Adrenal gland (tissue), 12 donors: Measurements from ENCODE around the gene IYD. TPM values are rescaled to one million over a fixed set of nuclear protein-coding genes. Genes with fewer than 3 reads are reported as not detected.

Experiments used
- DNase-seq, 7 donors: peaks; one replicate each; pipeline ENCODE4 v3.0.0-alpha.2; 2019 to 2020
- H3K27ac ChIP-seq, 5 donors: fragments of 200-600 bp; sonication (generic) in 4 of 5; 1 replicate in 3 of 5; 2 replicates in 2 of 5; pipeline versions ENCODE4 v1.5.1 to v1.8.0; 2016 to 2020; ENCODE audit warnings: mild to moderate bottlenecking in 1 of 5
- H3K27me3 ChIP-seq: fragments of 200-600 bp; 2 replicates; pipeline ENCODE4 v1.8.0; 2021
- H3K36me3 ChIP-seq, 2 donors: fragments of 200-600 bp; replicated peaks in 1 of 2; 1 replicate in 1 of 2; 2 replicates in 1 of 2; pipeline versions ENCODE4 v1.5.1 to v1.8.0; 2018 to 2022
- H3K4me1 ChIP-seq, 2 donors: fragments of 200-600 bp; replicated peaks in 1 of 2; 1 replicate in 1 of 2; 2 replicates in 1 of 2; pipeline versions ENCODE4 v1.5.1 to v1.8.0; 2018 to 2021
- H3K4me3 ChIP-seq, 4 donors: fragments of 200-600 bp; sonication (generic) in 3 of 4; one replicate each; pipeline ENCODE4 v1.5.1; 2016 to 2018
- H3K9me3 ChIP-seq, 3 donors: fragments of 200-600 bp; sonication (generic) in 1 of 3; replicated peaks in 1 of 3; 1 replicate in 2 of 3; 2 replicates in 1 of 3; pipeline versions ENCODE4 v1.5.1 to v1.8.0; 2016 to 2021
- CTCF ChIP-seq, 6 experiments: fragments of 450-650 bp in 4 of 6; fragments of 200-600 bp in 2 of 6; sonication (generic) in 1 of 6; IDR thresholded peaks; 1 replicate in 5 of 6; 2 replicates in 1 of 6; pipeline versions ENCODE4 v1.5.1 to v1.8.0; 2016 to 2021; ENCODE audit warnings: antibody characterized with exemption in 6 of 6, mild to moderate bottlenecking in 2 of 6, moderate library complexity in 1 of 6
- POLR2A ChIP-seq, 2 donors: fragments of 450-650 bp; IDR thresholded peaks; one replicate each; pipeline ENCODE4 v1.6.1; 2017; ENCODE audit warnings: antibody characterized with exemption in 2 of 2, mild to moderate bottlenecking in 2 of 2, moderate library complexity in 1 of 2
- WGBS, 4 donors: extraction: QIAGEN DNeasy Blood & Tissue Kit in 2 of 4; methylation state at CpG; one replicate each; pipeline versions ENCODE4 v1.1.5 to v1.1.7; 2013 to 2017; 5-methylcytosine and 5-hydroxymethylcytosine counted together
- intact Hi-C, 2 donors: fragments of 100-400 bp; cut with DNase I; formaldehyde crosslinking; loops; one replicate each; pipeline versions ENCODE4 v1.14.1 to v1.15.0; 2022 to 2023
- polyA plus RNA-seq, 3 donors: library from polyadenylated mRNA; stranded (reverse); fragments of 200-250 nt in 2 of 3; fragments of 350-450 nt in 1 of 3; fragmentation: Illumina TruSeq in 1 of 3; extraction: RNeasy Lipid Tissue Mini Kit (QIAGEN cat#74804) in 1 of 3; gene quantifications; one replicate each; pipeline ENCODE4 v1.2.3, GENCODE V29; 2013 to 2014
- total RNA-seq, 9 donors: library from RNA; depleted of rRNA in 4 of 9; stranded (reverse); fragments of >200 nt in 4 of 9; fragments of 120-200 nt in 1 of 9; fragmentation: NEBNext Ultra II Directional in 1 of 9; extraction: Animal tissue kit (Norgen Biotek cat#: 25700) in 1 of 9; gene quantifications; one replicate each; pipeline versions ENCODE4 v1.1.0 to v1.2.4, GENCODE V29; 2013 to 2023
- donor health status: healthy with polysubstance abuse.
- donor health status: Bipolar disorder and iron deficiency.
- donor health status: DM: yes; HTN: yes; CAD: no.
- donor health status: DM: no; HTN: no; CAD: no.
- donor health status: DM: no; HTN: no; CAD: no.
- donor health status: DM: yes; HTN: yes; CAD: no.

IYD gene
- total and polyA plus RNA-seq, 12 donors = 0.04 to 0.95 TPM; not detected in 10

- intact Hi-C loops = no loop called here
- TF ChIP-seq CTCF (IDR thresholded peaks at IDR 0.05) (no peak), POLR2A (IDR thresholded peaks at IDR 0.05) (no peak)
- no peaks in the 10 kb centered on the region for H3K4me1 ChIP-seq
- DNase-seq = no peak
- H3K27ac ChIP-seq = no peak overlapping the region
- H3K9me3 ChIP-seq = no peaks in the 10 kb centered on the region
- no peaks in the 10 kb centered on the region for H3K36me3 ChIP-seq
- WGBS, 4 donors = 79 to 88% (median 81%) methylated on average over 7 to 8 of the region's 8 CpGs
- H3K4me3 ChIP-seq = no peak overlapping the region
- no peaks in the 10 kb centered on the region for H3K27me3 ChIP-seq
Observed at GRCh38 chr6:150323205-150323604, 45.6 kb upstream of the IYD start.

GRCh38 chr6:150324044-150324443, 44.8 kb upstream of the IYD start:
- Histone ChIP-seq H3K9me3 (no peaks in the 10 kb centered on the region), H3K36me3 (no peaks in the 10 kb centered on the region), H3K27ac (no peak overlapping the region), H3K4me1 (no peaks in the 10 kb centered on the region), H3K27me3 (no peaks in the 10 kb centered on the region), H3K4me3 (no peak overlapping the region)
- WGBS, 4 donors = 80 to 86% (median 82%) methylated on average over 6 of the region's 6 CpGs
- TF ChIP-seq CTCF (IDR thresholded peaks at IDR 0.05) = no peak
- no peak for DNase-seq
- intact Hi-C loops = no loop called here

DNA sequence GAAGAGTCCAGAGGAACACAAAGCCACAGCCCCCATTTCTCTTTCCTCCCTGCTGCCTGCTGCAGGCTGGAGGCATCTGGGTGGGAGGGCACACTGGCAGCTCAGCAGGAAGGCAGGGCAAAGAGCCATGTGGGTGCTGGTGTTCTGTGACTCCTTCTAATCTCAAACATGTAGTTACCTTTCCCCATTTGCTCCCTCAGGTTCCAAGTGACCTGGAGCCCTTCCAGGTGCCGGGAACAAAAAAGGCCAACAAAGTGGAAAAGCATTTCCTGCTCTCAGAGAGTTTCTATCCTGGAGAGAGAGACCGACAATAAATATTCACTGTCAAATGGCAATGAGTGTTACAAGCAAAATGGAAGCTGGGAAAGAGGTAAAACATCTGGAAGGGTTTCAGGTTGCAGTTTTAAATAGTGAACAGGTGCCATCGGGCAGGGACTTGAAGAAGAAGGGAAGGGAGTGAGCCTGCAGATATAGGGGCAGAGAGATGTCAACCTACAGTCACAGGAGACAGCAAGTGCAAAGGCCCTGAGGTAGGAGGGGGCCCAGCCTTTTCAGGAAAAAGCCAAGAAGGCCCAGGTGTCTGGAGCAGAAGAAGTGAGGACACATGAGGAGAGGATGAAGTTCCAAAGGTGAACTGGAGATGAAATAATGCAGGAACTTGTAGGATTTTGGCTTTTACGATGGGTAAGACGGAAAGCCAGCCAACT, 43.6 kb upstream of the IYD start:
- WGBS, 4 donors = 80 to 91% (median 84%) methylated on average over 5 of the region's 5 CpGs
- H3K4me3 ChIP-seq = no peak overlapping the region
- no peaks in the 10 kb centered on the region for H3K36me3 ChIP-seq
- intact Hi-C loops = no loop called here
- no peak for DNase-seq
- no peak overlapping the region for H3K27ac ChIP-seq
- no peaks in the 10 kb centered on the region for H3K9me3 ChIP-seq
- H3K4me1 ChIP-seq = no peaks in the 10 kb centered on the region
- no peaks in the 10 kb centered on the region for H3K27me3 ChIP-seq
- no peak for TF ChIP-seq CTCF (IDR thresholded peaks at IDR 0.05)
- TF ChIP-seq POLR2A (IDR thresholded peaks at IDR 0.05) = no peak

- Histone ChIP-seq H3K4me1 (no peaks in the 10 kb centered on the region), H3K27me3 (no peaks in the 10 kb centered on the region), H3K36me3 (no peaks in the 10 kb centered on the region), H3K27ac (no peak overlapping the region), H3K9me3 (no peaks in the 10 kb centered on the region), H3K4me3 (no peak overlapping the region)
- no peak for DNase-seq
- intact Hi-C loops = no loop called here
- TF ChIP-seq POLR2A (IDR thresholded peaks at IDR 0.05) (no peak), CTCF (IDR thresholded peaks at IDR 0.05) (no peak)
- 80 to 81% (median 81%) methylated on average over 3 to 5 of the region's 5 CpGs for WGBS, 4 donors
Observed at GRCh38 chr6:150327117-150327774, 41.6 kb upstream of the IYD start.
